ENCODE results near the gene LY86. TPM values are rescaled to one million over a fixed set of nuclear protein-coding genes. Genes with fewer than 3 reads are reported as not detected.
A peak's percentile ranks its signal among the peaks of the same experiment; 100 is the strongest.

The LY86 gene
- total and polyA plus RNA-seq, 9 of the 15 experiments (the other 6 are each of a cell fraction or from before 2014, with no cell fraction given), result 0.08 to 0.20 TPM; not detected in 7

DNA sequence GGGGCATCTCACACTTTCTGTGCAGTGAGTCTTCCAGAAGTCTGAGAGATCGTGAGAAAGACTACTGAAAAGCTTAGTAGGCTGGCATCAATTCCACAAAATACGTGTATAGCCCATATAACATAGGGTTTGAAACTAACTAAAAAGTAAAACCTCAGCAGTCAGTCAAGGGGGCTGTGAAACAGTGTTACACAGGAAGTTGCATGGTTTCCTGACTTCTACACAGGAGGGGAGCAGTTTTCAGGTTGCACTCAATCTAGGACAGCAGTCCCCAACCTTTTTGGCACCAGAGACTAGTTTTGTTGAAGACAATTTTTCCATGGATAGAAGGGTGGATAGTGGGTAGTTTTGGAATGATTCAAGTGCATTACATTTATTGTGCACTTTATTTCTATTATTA lies 4.7 kb upstream of the LY86 start (continued):
- TF ChIP-seq, protein P1, sequence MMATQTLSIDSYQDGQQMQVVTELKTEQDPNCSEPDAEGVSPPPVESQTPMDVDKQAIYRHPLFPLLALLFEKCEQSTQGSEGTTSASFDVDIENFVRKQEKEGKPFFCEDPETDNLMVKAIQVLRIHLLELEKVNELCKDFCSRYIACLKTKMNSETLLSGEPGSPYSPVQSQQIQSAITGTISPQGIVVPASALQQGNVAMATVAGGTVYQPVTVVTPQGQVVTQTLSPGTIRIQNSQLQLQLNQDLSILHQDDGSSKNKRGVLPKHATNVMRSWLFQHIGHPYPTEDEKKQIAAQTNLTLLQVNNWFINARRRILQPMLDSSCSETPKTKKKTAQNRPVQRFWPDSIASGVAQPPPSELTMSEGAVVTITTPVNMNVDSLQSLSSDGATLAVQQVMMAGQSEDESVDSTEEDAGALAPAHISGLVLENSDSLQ (IDR thresholded peaks at IDR 0.05), result 0 out of 2 replicates have a peak, but pooled peaks have one; percentile 15
- TF ChIP-seq CBX8 (IDR thresholded peaks at IDR 0.05; ENCODE audit: borderline replicate concordance, extremely low read depth, low read depth, low read length, poor library complexity, severe bottlenecking) (no peak), BRD4 (IDR thresholded peaks at IDR 0.05) (no peak), ZNF695 (CRISPR knock-in tag; IDR thresholded peaks at IDR 0.05) (no peak), CREM (IDR thresholded peaks at IDR 0.05; ENCODE audit: low read depth) (peak; percentile 36; the same call in 1 of the 2 replicates), MXI1 (IDR thresholded peaks at IDR 0.05; ENCODE audit: low read depth, low read length) (no peak), GABPA (tag; conservative IDR thresholded peaks at IDR 0.05; ENCODE audit: low read depth) (peak; percentile 93), GABPB1 (CRISPR knock-in tag; IDR thresholded peaks at IDR 0.05) (peak; percentile 82), NUFIP1 (IDR thresholded peaks at IDR 0.05; ENCODE audit: partially characterized antibody) (no peak), ZNF717 (CRISPR knock-in tag; IDR thresholded peaks at IDR 0.05) (no peak), PCBP1 (IDR thresholded peaks at IDR 0.05; ENCODE audit: low read depth, low read length, poor library complexity, severe bottlenecking) (no peak), EHMT2 (IDR thresholded peaks at IDR 0.05) (peak; percentile 13; the same call in 1 of the 2 replicates), ZNF347 (CRISPR knock-in tag; IDR thresholded peaks at IDR 0.05; ENCODE audit: low read depth) (no peak), DIDO1 (tag; IDR thresholded peaks at IDR 0.05; ENCODE audit: low read depth) (peak; percentile 51; the same call in 1 of the 2 replicates), ELF1 (tag; IDR thresholded peaks at IDR 0.05) (0 out of 2 replicates have a peak, but pooled peaks have one; percentile 39), CBX3 (IDR thresholded peaks at IDR 0.05; ENCODE audit: borderline replicate concordance in 1 of 2, low read length in 2 of 2) (peak in 1 of 2 experiments; percentile 73; a peak in 1 of 3 replicates), RFX5 (IDR thresholded peaks at IDR 0.05; ENCODE audit: low read depth, low read length) (no peak)
- TF ChIP-seq, protein P2, sequence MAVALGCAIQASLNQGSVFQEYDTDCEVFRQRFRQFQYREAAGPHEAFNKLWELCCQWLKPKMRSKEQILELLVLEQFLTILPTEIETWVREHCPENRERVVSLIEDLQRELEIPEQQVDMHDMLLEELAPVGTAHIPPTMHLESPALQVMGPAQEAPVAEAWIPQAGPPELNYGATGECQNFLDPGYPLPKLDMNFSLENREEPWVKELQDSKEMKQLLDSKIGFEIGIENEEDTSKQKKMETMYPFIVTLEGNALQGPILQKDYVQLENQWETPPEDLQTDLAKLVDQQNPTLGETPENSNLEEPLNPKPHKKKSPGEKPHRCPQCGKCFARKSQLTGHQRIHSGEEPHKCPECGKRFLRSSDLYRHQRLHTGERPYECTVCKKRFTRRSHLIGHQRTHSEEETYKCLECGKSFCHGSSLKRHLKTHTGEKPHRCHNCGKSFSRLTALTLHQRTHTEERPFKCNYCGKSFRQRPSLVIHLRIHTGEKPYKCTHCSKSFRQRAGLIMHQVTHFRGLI (CRISPR knock-in tag; IDR thresholded peaks at IDR 0.05), result 0 out of 2 replicates have a peak, but pooled peaks have one; percentile 12
- TF ChIP-seq, protein P3, sequence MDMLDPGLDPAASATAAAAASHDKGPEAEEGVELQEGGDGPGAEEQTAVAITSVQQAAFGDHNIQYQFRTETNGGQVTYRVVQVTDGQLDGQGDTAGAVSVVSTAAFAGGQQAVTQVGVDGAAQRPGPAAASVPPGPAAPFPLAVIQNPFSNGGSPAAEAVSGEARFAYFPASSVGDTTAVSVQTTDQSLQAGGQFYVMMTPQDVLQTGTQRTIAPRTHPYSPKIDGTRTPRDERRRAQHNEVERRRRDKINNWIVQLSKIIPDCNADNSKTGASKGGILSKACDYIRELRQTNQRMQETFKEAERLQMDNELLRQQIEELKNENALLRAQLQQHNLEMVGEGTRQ (CRISPR knock-in tag; IDR thresholded peaks at IDR 0.05), result no peak
- TF ChIP-seq, protein P4, sequence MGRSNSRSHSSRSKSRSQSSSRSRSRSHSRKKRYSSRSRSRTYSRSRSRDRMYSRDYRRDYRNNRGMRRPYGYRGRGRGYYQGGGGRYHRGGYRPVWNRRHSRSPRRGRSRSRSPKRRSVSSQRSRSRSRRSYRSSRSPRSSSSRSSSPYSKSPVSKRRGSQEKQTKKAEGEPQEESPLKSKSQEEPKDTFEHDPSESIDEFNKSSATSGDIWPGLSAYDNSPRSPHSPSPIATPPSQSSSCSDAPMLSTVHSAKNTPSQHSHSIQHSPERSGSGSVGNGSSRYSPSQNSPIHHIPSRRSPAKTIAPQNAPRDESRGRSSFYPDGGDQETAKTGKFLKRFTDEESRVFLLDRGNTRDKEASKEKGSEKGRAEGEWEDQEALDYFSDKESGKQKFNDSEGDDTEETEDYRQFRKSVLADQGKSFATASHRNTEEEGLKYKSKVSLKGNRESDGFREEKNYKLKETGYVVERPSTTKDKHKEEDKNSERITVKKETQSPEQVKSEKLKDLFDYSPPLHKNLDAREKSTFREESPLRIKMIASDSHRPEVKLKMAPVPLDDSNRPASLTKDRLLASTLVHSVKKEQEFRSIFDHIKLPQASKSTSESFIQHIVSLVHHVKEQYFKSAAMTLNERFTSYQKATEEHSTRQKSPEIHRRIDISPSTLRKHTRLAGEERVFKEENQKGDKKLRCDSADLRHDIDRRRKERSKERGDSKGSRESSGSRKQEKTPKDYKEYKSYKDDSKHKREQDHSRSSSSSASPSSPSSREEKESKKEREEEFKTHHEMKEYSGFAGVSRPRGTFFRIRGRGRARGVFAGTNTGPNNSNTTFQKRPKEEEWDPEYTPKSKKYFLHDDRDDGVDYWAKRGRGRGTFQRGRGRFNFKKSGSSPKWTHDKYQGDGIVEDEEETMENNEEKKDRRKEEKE (IDR thresholded peaks at IDR 0.05; ENCODE audit: borderline replicate concordance in 1 of 2, control insufficient read depth in 1 of 2, low read depth in 2 of 2, low read length in 1 of 2), result no peak
